Gastrocnemius medialis (tissue), 4 donors: ENCODE results near the gene PCSK4.

ENCODE experiments used
- CTCF ChIP-seq, 5 experiments: fragments of 450-650 bp in 3 of 5; fragments of 200-600 bp in 2 of 5; sonication (generic) in 2 of 5; IDR thresholded peaks in 4 of 5; conservative IDR thresholded peaks in 1 of 5; 1 replicate in 4 of 5; 2 replicates in 1 of 5; pipeline ENCODE4 v1.5.1; 2016 to 2019; ENCODE audit warnings: antibody characterized with exemption in 5 of 5, mild to moderate bottlenecking in 3 of 5, moderate library complexity in 3 of 5
- POLR2A ChIP-seq, 2 donors: fragments of 450-650 bp; IDR thresholded peaks; one replicate each; pipeline ENCODE4 v1.6.1; 2017; ENCODE audit warnings: antibody characterized with exemption in 2 of 2, mild to moderate bottlenecking in 2 of 2, moderate library complexity in 2 of 2

- TF ChIP-seq POLR2A (IDR thresholded peaks at IDR 0.05) (no peak), CTCF (IDR thresholded peaks at IDR 0.05 in 4 of 5, conservative IDR thresholded peaks at IDR 0.05 in 1 of 5) (no peak)
Measured at GRCh38 chr19:1455336-1456120, 34.6 kb downstream of the PCSK4 start.
